ENCODE measurements around the gene GDF10.

The GDF10 gene

DNA sequence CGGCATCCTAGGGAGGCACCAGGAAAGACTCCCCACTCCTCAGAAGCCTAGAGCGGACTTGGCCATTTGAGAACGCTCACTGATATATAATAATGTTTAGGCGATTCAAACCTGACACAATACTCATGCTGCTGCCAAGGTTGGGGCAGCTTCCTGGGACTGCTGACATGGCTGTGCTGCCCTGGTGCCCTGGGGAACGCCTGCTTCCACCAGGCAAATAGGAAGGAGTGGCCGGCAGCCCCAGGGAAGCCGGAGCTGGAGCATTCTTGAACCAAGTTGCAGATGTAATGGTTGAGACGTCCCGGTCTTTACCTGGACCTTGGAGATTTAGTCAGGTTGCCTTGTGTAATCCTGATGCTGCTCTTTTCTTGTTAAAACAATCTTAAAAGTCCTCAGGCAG is 8.8 kb downstream of the GDF10 start:
- no peak for DNase-seq (ENCODE audit: low read depth)
- no peak overlapping the region for H3K4me3 ChIP-seq (ENCODE audit: low read length)
- H3K4me1 ChIP-seq (ENCODE audit: control insufficient read depth, insufficient read depth, low read length): peaks cover 11% of the 10 kb centered on the region
- no peaks in the 10 kb centered on the region for H3K9me3 ChIP-seq (ENCODE audit: control insufficient read depth, low read length)
- H3K27me3 ChIP-seq (replicated peaks; ENCODE audit: control insufficient read depth, insufficient read depth, low read length): no peaks in the 10 kb centered on the region
- H3K9ac ChIP-seq (ENCODE audit: low read length): no peak overlapping the region
- no peaks in the 10 kb centered on the region for H3K36me3 ChIP-seq (ENCODE audit: control insufficient read depth, insufficient read depth, low read length, severe bottlenecking)

DNA sequence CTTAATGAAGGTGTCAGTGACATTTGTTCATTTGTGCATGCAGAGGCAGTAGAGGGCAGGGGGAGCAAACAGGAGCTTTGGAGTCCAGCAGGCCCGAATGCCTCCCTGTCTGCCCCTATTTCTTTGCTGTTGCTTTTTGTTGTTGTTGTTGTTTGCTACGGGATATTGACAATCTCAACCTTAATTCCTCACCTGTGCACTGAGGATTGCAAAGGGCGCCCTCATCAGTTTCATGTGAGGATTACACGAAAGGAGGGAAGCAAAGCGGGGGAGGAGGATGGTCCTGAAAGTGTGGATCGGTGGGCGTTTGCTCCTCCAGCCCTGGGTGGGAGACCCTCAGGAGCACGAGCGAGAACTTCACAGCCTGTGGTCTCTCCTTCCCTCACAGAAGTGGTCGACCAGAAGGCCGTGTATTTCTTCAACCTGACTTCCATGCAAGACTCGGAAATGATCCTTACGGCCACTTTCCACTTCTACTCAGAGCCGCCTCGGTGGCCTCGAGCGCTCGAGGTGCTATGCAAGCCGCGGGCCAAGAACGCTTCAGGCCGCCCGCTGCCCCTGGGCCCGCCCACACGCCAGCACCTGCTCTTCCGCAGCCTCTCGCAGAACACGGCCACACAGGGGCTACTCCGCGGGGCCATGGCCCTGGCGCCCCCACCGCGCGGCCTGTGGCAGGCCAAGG is 9.6 kb downstream of the GDF10 start:
- H3K36me3 ChIP-seq (ENCODE audit: control insufficient read depth, insufficient read depth, low read length, severe bottlenecking): no peaks in the 10 kb centered on the region
- peak; percentile 11 for DNase-seq (ENCODE audit: low read depth)
- H3K4me1 ChIP-seq (ENCODE audit: control insufficient read depth, insufficient read depth, low read length): peaks cover 11% of the 10 kb centered on the region
- H3K9me3 ChIP-seq (ENCODE audit: control insufficient read depth, low read length): no peaks in the 10 kb centered on the region
- no peak overlapping the region for H3K9ac ChIP-seq (ENCODE audit: low read length)
- H3K4me3 ChIP-seq (ENCODE audit: low read length): no peak overlapping the region
- no peaks in the 10 kb centered on the region for H3K27me3 ChIP-seq (replicated peaks; ENCODE audit: control insufficient read depth, insufficient read depth, low read length)

DNA sequence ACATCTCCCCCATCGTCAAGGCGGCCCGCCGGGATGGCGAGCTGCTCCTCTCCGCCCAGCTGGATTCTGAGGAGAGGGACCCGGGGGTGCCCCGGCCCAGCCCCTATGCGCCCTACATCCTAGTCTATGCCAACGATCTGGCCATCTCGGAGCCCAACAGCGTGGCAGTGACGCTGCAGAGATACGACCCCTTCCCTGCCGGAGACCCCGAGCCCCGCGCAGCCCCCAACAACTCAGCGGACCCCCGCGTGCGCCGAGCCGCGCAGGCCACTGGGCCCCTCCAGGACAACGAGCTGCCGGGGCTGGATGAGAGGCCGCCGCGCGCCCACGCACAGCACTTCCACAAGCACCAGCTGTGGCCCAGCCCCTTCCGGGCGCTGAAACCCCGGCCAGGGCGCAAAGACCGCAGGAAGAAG is 10.1 kb downstream of the GDF10 start:
- Histone ChIP-seq H3K4me3 (ENCODE audit: low read length) (no peak overlapping the region), H3K4me1 (ENCODE audit: control insufficient read depth, insufficient read depth, low read length) (peaks cover 11% of the 10 kb centered on the region), H3K9ac (ENCODE audit: low read length) (no peak overlapping the region), H3K36me3 (ENCODE audit: control insufficient read depth, insufficient read depth, low read length, severe bottlenecking) (no peaks in the 10 kb centered on the region), H3K27me3 (replicated peaks; ENCODE audit: control insufficient read depth, insufficient read depth, low read length) (no peaks in the 10 kb centered on the region), H3K9me3 (ENCODE audit: control insufficient read depth, low read length) (no peaks in the 10 kb centered on the region)
- DNase-seq (ENCODE audit: low read depth): no peak

- no peaks in the 10 kb centered on the region for H3K9me3 ChIP-seq (ENCODE audit: control insufficient read depth, low read length)
- no peak overlapping the region for H3K4me3 ChIP-seq (ENCODE audit: low read length)
- DNase-seq (ENCODE audit: low read depth): no peak
- no peaks in the 10 kb centered on the region for H3K27me3 ChIP-seq (replicated peaks; ENCODE audit: control insufficient read depth, insufficient read depth, low read length)
- H3K4me1 ChIP-seq (ENCODE audit: control insufficient read depth, insufficient read depth, low read length): peaks cover 11% of the 10 kb centered on the region
- H3K36me3 ChIP-seq (ENCODE audit: control insufficient read depth, insufficient read depth, low read length, severe bottlenecking): no peaks in the 10 kb centered on the region
- no peak overlapping the region for H3K9ac ChIP-seq (ENCODE audit: low read length)
These were observed 11.4 kb downstream of the GDF10 start for GRCh38 chr10:47311193-47311931.

DNA sequence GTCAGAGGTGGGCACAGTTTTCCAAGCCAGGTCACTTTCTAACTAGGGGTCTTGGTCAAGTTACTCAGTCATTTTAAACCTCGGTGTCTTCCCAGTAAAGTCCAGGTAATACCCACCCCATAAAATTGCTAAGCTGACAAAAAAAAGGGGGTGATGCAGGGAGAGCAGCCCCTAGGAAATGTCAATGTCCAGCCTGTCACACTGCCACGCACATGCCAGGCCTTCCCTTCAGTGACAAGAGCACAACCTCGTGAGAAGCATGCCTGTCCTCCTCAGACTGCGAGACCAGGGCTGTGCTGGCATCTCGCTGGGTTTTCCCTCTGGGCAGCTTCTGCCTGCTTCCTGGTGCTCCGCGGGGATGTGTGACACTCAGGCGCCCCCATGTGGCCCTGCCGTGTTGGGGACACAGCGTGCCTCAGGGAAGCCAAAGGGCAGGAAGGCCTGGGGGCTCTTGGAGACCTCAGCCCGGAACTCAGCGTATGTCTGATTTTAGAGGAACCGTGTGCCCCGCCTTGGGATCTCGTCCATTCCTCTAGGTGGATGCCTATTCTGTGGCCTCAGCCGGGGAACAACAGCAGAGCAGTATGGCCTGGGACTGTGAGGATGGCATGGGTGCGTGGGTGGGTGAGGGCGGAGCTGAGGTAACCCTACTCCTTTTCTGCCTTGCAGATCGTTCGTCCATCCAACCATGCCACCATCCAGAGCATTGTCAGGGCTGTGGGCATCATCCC is 12.1 kb downstream of the GDF10 start:
- Histone ChIP-seq H3K36me3 (ENCODE audit: control insufficient read depth, insufficient read depth, low read length, severe bottlenecking) (no peaks in the 10 kb centered on the region), H3K4me3 (ENCODE audit: low read length) (no peak overlapping the region), H3K9me3 (ENCODE audit: control insufficient read depth, low read length) (no peaks in the 10 kb centered on the region), H3K9ac (ENCODE audit: low read length) (no peak overlapping the region), H3K27me3 (replicated peaks; ENCODE audit: control insufficient read depth, insufficient read depth, low read length) (no peaks in the 10 kb centered on the region), H3K4me1 (ENCODE audit: control insufficient read depth, insufficient read depth, low read length) (peaks cover 11% of the 10 kb centered on the region)
- DNase-seq (ENCODE audit: low read depth): peak; percentile 93

DNA sequence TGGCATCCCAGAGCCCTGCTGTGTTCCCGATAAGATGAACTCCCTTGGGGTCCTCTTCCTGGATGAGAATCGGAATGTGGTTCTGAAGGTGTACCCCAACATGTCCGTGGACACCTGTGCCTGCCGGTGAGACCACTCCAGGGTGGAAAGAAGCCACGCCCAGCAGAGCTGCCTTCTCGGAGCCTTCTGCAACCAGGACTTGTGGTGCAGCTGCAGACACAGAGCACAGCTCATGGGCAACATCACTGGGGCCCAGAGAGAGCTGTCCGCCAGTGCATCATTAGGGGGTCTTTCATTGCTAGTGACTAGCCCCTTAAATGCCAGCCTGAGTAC is 12.6 kb downstream of the GDF10 start:
- no peak overlapping the region for H3K9ac ChIP-seq (ENCODE audit: low read length)

DNA sequence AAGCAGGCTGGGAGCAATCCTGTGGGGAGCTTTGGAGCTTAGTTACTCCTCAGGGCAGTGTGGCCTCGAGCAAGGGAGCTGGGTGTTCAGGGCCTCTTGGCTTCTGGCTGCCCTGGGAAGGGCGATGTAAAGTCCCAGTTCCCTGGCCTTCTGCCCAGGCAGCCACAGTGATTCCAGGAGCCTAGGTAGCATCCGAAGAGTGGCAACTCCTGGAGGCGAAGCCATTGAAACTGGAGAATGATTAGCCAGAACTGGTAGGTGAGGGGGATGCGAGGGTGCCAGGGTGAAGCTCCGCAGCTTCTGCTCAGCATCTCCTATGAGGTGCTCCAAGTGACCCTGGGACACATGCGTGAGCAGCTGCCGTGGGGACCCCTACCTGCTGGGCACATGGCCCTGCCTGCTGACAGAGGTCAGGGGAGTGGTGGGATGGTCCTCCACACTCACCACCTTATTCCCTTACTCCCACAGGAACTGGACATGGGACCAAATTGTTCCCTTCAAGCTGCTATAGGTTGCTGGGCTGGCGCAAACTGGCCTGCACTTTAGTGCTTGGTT is 14.5 kb downstream of the GDF10 start:
- no peak for DNase-seq (ENCODE audit: low read depth)
- Histone ChIP-seq H3K36me3 (ENCODE audit: control insufficient read depth, insufficient read depth, low read length, severe bottlenecking) (no peaks in the 10 kb centered on the region), H3K27me3 (replicated peaks; ENCODE audit: control insufficient read depth, insufficient read depth, low read length) (peaks cover 2% of the 10 kb centered on the region), H3K4me1 (ENCODE audit: control insufficient read depth, insufficient read depth, low read length) (peaks cover 11% of the 10 kb centered on the region), H3K4me3 (ENCODE audit: low read length) (no peak overlapping the region), H3K9me3 (ENCODE audit: control insufficient read depth, low read length) (no peaks in the 10 kb centered on the region), H3K9ac (ENCODE audit: low read length) (no peak overlapping the region)

More for the DNA sequence above, 12.6 kb downstream of the GDF10 start:
- no peaks in the 10 kb centered on the region for H3K27me3 ChIP-seq (replicated peaks; ENCODE audit: control insufficient read depth, insufficient read depth, low read length)
- H3K9me3 ChIP-seq (ENCODE audit: control insufficient read depth, low read length): no peaks in the 10 kb centered on the region
- no peaks in the 10 kb centered on the region for H3K36me3 ChIP-seq (ENCODE audit: control insufficient read depth, insufficient read depth, low read length, severe bottlenecking)
- H3K4me1 ChIP-seq (ENCODE audit: control insufficient read depth, insufficient read depth, low read length): peaks cover 11% of the 10 kb centered on the region
- no peak overlapping the region for H3K4me3 ChIP-seq (ENCODE audit: low read length)
- DNase-seq (ENCODE audit: low read depth): no peak

DNA sequence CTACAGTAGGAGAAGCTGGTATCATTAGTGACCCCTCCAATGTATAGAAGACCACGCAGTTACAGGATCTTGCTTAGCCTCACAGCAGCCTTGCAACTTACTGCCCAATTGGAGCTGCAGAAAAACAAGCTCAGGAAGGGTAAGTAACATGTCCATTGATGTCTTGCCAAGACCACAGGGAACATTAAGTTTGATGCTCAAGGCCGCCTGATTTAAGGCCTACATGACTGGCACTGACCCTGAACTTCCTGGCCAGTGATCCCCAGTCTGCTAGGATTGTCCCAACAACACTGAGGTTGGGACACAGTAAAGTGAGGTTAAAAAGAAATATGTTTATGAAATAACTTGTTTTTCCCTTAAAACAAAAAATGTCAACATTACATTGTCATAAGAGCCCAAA is 15.4 kb downstream of the GDF10 start:
- Histone ChIP-seq H3K9me3 (ENCODE audit: control insufficient read depth, low read length) (no peaks in the 10 kb centered on the region), H3K4me1 (ENCODE audit: control insufficient read depth, insufficient read depth, low read length) (peaks cover 11% of the 10 kb centered on the region), H3K9ac (ENCODE audit: low read length) (no peak overlapping the region), H3K36me3 (ENCODE audit: control insufficient read depth, insufficient read depth, low read length, severe bottlenecking) (no peaks in the 10 kb centered on the region), H3K27me3 (replicated peaks; ENCODE audit: control insufficient read depth, insufficient read depth, low read length) (peaks cover 12% of the 10 kb centered on the region), H3K4me3 (ENCODE audit: low read length) (no peak overlapping the region)
- no peak for DNase-seq (ENCODE audit: low read depth)

DNA sequence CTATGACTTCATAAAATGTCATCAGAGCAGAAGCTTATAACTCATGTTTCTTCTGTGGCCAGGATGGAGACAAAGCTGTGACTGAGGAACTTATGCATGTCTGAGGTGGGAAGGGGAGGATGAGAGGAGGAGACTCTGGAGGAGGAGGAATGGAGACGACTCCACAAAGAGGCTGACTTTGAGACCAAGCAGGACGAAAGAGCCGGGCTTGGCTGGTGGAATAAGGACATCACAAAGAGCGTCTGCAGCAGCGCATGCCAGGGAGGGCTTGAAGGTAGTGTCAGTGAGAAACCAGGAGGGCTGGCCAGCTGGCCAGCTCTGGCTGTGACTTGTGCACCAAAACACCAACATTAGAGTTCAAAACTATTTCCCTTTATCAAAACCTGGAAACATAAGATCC is 16.1 kb downstream of the GDF10 start:
- Histone ChIP-seq H3K9ac (ENCODE audit: low read length) (no peak overlapping the region), H3K27me3 (replicated peaks; ENCODE audit: control insufficient read depth, insufficient read depth, low read length) (peaks cover 19% of the 10 kb centered on the region), H3K36me3 (ENCODE audit: control insufficient read depth, insufficient read depth, low read length, severe bottlenecking) (no peaks in the 10 kb centered on the region), H3K4me3 (ENCODE audit: low read length) (no peak overlapping the region), H3K9me3 (ENCODE audit: control insufficient read depth, low read length) (no peaks in the 10 kb centered on the region), H3K4me1 (ENCODE audit: control insufficient read depth, insufficient read depth, low read length) (peaks cover 8% of the 10 kb centered on the region)
- no peak for DNase-seq (ENCODE audit: low read depth)

DNA sequence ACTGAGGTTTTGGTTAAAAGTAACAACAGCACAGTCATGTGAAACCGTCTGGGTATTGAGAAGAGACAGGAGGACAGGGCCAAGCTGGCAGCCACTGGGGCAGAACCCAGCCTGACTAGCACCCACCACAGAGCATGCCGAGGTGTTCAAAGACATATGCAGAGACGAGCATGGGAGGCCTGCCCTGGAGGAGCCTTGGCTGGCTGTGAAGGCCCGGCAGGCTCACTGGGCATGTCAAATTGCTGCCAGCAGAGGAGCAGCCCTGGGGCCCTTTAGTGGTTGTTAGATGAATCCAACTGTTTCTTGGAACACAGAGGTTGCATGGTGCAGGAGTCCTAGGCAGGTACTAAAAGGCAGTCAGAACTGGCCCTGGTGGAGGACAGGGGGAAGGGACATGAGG is 17.3 kb downstream of the GDF10 start:
- no peaks in the 10 kb centered on the region for H3K4me1 ChIP-seq (ENCODE audit: control insufficient read depth, insufficient read depth, low read length)
- DNase-seq (ENCODE audit: low read depth): no peak
- peaks cover 25% of the 10 kb centered on the region for H3K27me3 ChIP-seq (replicated peaks; ENCODE audit: control insufficient read depth, insufficient read depth, low read length)
- H3K36me3 ChIP-seq (ENCODE audit: control insufficient read depth, insufficient read depth, low read length, severe bottlenecking): no peaks in the 10 kb centered on the region
- H3K4me3 ChIP-seq (ENCODE audit: low read length): no peak overlapping the region
- no peak overlapping the region for H3K9ac ChIP-seq (ENCODE audit: low read length)
- H3K9me3 ChIP-seq (ENCODE audit: control insufficient read depth, low read length): no peaks in the 10 kb centered on the region

DNA sequence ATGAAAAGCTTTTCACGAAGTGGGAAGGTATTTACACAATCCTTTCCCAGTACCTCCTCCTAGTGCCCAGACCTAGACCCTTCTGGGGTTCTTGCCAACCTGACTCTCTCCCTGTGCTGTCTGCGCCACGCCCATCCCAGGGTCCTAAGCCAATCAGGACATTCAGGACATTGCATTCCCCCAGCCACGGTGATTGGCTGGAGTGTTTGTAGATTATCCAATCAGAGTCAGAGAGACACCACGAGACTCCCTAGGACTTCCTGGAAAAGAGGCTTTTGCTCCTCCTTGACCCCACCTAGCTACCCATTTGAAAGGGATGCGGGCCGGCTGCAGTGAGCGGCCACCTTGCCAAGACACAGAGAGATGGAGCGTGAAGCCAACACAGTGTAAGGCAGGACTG is 18.7 kb downstream of the GDF10 start:
- Histone ChIP-seq H3K4me1 (ENCODE audit: control insufficient read depth, insufficient read depth, low read length) (no peaks in the 10 kb centered on the region), H3K27me3 (replicated peaks; ENCODE audit: control insufficient read depth, insufficient read depth, low read length) (peaks cover 37% of the 10 kb centered on the region), H3K9ac (ENCODE audit: low read length) (no peak overlapping the region), H3K36me3 (ENCODE audit: control insufficient read depth, insufficient read depth, low read length, severe bottlenecking) (no peaks in the 10 kb centered on the region), H3K4me3 (ENCODE audit: low read length) (no peak overlapping the region), H3K9me3 (ENCODE audit: control insufficient read depth, low read length) (no peaks in the 10 kb centered on the region)
- no peak for DNase-seq (ENCODE audit: low read depth)

All from adipocyte (in vitro differentiated cells).